K562 (cell line): Measurements from ENCODE around the gene KIAA0825. TPM values are rescaled to one million over a fixed set of nuclear protein-coding genes. Genes with fewer than 3 reads are reported as not detected.

Experiments
- ATAC-seq: fragments of 200-7000 bp; cut with Tn5 transposase; 3 replicates; pipeline ENCODE4 v1.9.1; 2020; ENCODE audit warnings: moderate library complexity
- BruUV-seq: library from RNA; stranded (reverse); fragments of 400-500 nt; replicated peaks from 2 replicates; lab custom pipeline; 2021; lab: Mats Ljungman, UMichigan
- CTCF ChIA-PET: fragments of 300-600 bp; formaldehyde crosslinking; extraction: SDS; loops from one replicate; lab custom pipeline; 2021; ENCODE audit warnings: low intra/inter-chr PET ratio; lab: Yijun Ruan, JAX
- POLR2A ChIA-PET: fragments of 300-600, 350-650 bp; sonication (Branson Sonifier 250); formaldehyde crosslinking; extraction: SDS; loops from one replicate; lab custom pipeline; 2021; ENCODE audit warnings: antibody characterized with exemption, inconsistent platforms; lab: Yijun Ruan, JAX
- DNase-seq, 4 experiments: peaks; one replicate each; pipeline versions ENCODE4 v3.0.0 to v3.0.0-alpha.2; 2011 to 2018; ENCODE audit warnings: low spot score in 3 of 4, mixed read lengths in 3 of 4; ENCODE audit errors: extremely low read depth in 1 of 4
- FAIRE-seq: peaks from 2 replicates; lab custom pipeline; 2011; peaks lifted over from hg19 to GRCh38; lab: Jason Lieb, UNC
- H2AFZ ChIP-seq: 2 replicates; pipeline ENCODE4 v1.6.0; 2011; ENCODE audit warnings: low read depth, low read length, control low read depth, inconsistent platforms
- H3K27ac ChIP-seq: fragments of 200-600 bp; 3 replicates; pipeline ENCODE4 v1.8.0; 2011; ENCODE audit warnings: low read depth, mild to moderate bottlenecking, control low read depth, inconsistent platforms, low read length, moderate library complexity, mixed read lengths; ENCODE audit errors: extremely low read depth
- H3K27me3 ChIP-seq, 2 experiments: fragments of 300-600 bp in 1 of 2; 2 replicates in 1 of 2; 3 replicates in 1 of 2; pipeline versions ENCODE4 v1.6.0 to v1.8.0; 2011; ENCODE audit warnings: inconsistent platforms in 2 of 2, low read length in 2 of 2, mild to moderate bottlenecking in 1 of 2, mixed read lengths in 1 of 2, moderate library complexity in 1 of 2; ENCODE audit not compliant: control insufficient read depth in 2 of 2, insufficient read depth in 2 of 2
- H3K36me3 ChIP-seq: fragments of 300-600 bp; 3 replicates; pipeline ENCODE4 v1.8.0; 2011; ENCODE audit warnings: mild to moderate bottlenecking, low read length, inconsistent platforms; ENCODE audit not compliant: control insufficient read depth, insufficient read depth
- H3K4me1 ChIP-seq, 2 experiments: fragments of 200-600 bp in 1 of 2; replicated peaks in 1 of 2; 2 replicates in 1 of 2; 3 replicates in 1 of 2; pipeline versions ENCODE4 v1.5.1 to v1.8.0; 2011; ENCODE audit warnings: inconsistent platforms in 2 of 2, low read length in 2 of 2, mild to moderate bottlenecking in 1 of 2, mixed read lengths in 1 of 2, moderate library complexity in 1 of 2; ENCODE audit not compliant: control insufficient read depth in 2 of 2, insufficient read depth in 2 of 2
- H3K4me2 ChIP-seq: 2 replicates; pipeline ENCODE4 v1.6.1; 2011; ENCODE audit warnings: low read length, control low read depth, inconsistent platforms, mixed read lengths; ENCODE audit not compliant: insufficient read depth
- H3K4me3 ChIP-seq: fragments of 200-600 bp; sonication (generic), shearing (Covaris generic); 2 replicates; pipeline ENCODE4 v1.5.1; 2016; ENCODE audit warnings: control low read depth, inconsistent platforms
- H3K79me2 ChIP-seq: fragments of 200-600 bp; 3 replicates; pipeline ENCODE4 v1.8.0; 2011; ENCODE audit warnings: low read length, inconsistent platforms; ENCODE audit not compliant: control insufficient read depth, insufficient read depth
- H3K9ac ChIP-seq, 2 experiments: 2 replicates each; pipeline versions ENCODE4 v1.6.0 to v1.6.1; 2011; ENCODE audit warnings: low read depth in 2 of 2, low read length in 2 of 2, control low read depth in 1 of 2, inconsistent platforms in 1 of 2, mild to moderate bottlenecking in 1 of 2, mixed read lengths in 1 of 2; ENCODE audit not compliant: insufficient read depth in 1 of 2
- H3K9me1 ChIP-seq: one replicate; pipeline ENCODE4 v1.6.0; 2011; ENCODE audit warnings: inconsistent platforms, mild to moderate bottlenecking, low read length, moderate library complexity; ENCODE audit not compliant: control insufficient read depth, insufficient read depth
- H3K9me3 ChIP-seq: replicated peaks from 2 replicates; pipeline ENCODE4 v1.5.1; 2011; ENCODE audit warnings: low read depth, low read length, inconsistent platforms; ENCODE audit not compliant: control insufficient read depth, insufficient read depth
- H4K20me1 ChIP-seq: replicated peaks from 2 replicates; pipeline ENCODE4 v1.6.1; 2011; ENCODE audit warnings: low read length, inconsistent platforms, mixed read lengths; ENCODE audit not compliant: control insufficient read depth, insufficient read depth
- BACH1 ChIP-seq: fragments of 200-800 bp; sonication (Bioruptor generic); IDR thresholded peaks from 2 replicates; pipeline ENCODE4 v1.6.1; 2016; ENCODE audit warnings: missing genetic modification characterization, missing compliant biosample characterization
- CEBPG ChIP-seq, 3 experiments: fragments of 200-800 bp in 1 of 3; sonication (Bioruptor generic) in 1 of 3; sonication (generic) in 1 of 3; formaldehyde crosslinking in 1 of 3; IDR thresholded peaks in 2 of 3; conservative IDR thresholded peaks in 1 of 3; 2 replicates each; pipeline versions ENCODE4 v1.6.1 to v1.8.0; 2016 to 2022; ENCODE audit warnings: missing compliant biosample characterization in 2 of 3, missing genetic modification characterization in 2 of 3, mild to moderate bottlenecking in 1 of 3, missing genetic modification reagents in 1 of 3
- ETV5 ChIP-seq: sonication (generic); formaldehyde crosslinking; IDR thresholded peaks from 2 replicates; pipeline ENCODE4 v1.4.0; 2020; ENCODE audit warnings: low read depth, mild to moderate bottlenecking, missing genetic modification reagents
- ZNF217 ChIP-seq: sonication (generic); formaldehyde crosslinking; IDR thresholded peaks from 2 replicates; pipeline ENCODE4 v1.8.0; 2022; ENCODE audit warnings: mild to moderate bottlenecking, missing genetic modification reagents
- ZNF780A ChIP-seq: fragments of 250-450 bp; sonication (Bioruptor Pico); IDR thresholded peaks from 2 replicates; pipeline ENCODE4 v1.5.0; 2021; ENCODE audit warnings: mild to moderate bottlenecking
- WGBS: fragments of 100-300 bp; shearing (Covaris generic); methylation state at CpG from one replicate; pipeline ENCODE4 v1.1.6; 2016; ENCODE audit warnings: low coverage, mixed read lengths; ENCODE audit not compliant: insufficient coverage; ENCODE audit errors: missing lambda C conversion rate; 5-methylcytosine and 5-hydroxymethylcytosine counted together
- in situ Hi-C: fragments of 300-500 bp; cut with MboI; formaldehyde crosslinking; loops from 4 replicates; pipeline ENCODE4 v1.15.0; 2018; ENCODE audit warnings: inconsistent platforms, mixed read lengths
- intact Hi-C: fragments of 100-400 bp; cut with micrococcal nuclease; formaldehyde crosslinking; loops from 2 replicates; pipeline ENCODE4 v1.14.2; 2022
- polyA plus RNA-seq, 8 experiments: library from polyadenylated mRNA; depleted of rRNA in 4 of 8; stranded (reverse) in 5 of 8; unstranded in 3 of 8; fragments of >200 nt; fragmentation: Nextera tagmentation in 2 of 8; fragmentation: Illumina TruSeq in 1 of 8; extraction: Ambion mirVana in 2 of 8; extraction: Trizol in 1 of 8; gene quantifications; 2 replicates each; pipeline versions ENCODE4 v1.2.1 to v1.2.3, GENCODE V29; 2011 to 2014; ENCODE audit warnings: inconsistent platforms in 1 of 8, missing spikeins in 1 of 8
- total RNA-seq, 7 experiments: library from RNA; depleted of rRNA in 6 of 7; stranded (reverse); fragments of >200 nt in 6 of 7; fragmentation: Illumina TruSeq in 2 of 7; extraction: Trizol in 2 of 7; gene quantifications; 2 replicates each; pipeline versions ENCODE4 v1.2.1 to v1.2.3, GENCODE V29; 2011 to 2021; ENCODE audit warnings: low replicate concordance in 1 of 7
- TF ChIP-seq, protein P1 (sequence below), 3 experiments: fragments of 200-800 bp in 1 of 3; sonication (Bioruptor generic) in 1 of 3; sonication (generic) in 1 of 3; formaldehyde crosslinking in 1 of 3; IDR thresholded peaks; 2 replicates each; pipeline versions ENCODE4 v1.6.1 to v1.8.0; 2016 to 2022; ENCODE audit warnings: mild to moderate bottlenecking in 2 of 3, missing compliant biosample characterization in 2 of 3, missing genetic modification characterization in 2 of 3, missing genetic modification reagents in 1 of 3
- TF ChIP-seq, protein P2 (sequence below): fragments of 450-650 bp; IDR thresholded peaks from 2 replicates; pipeline ENCODE4 v1.6.1; 2017; ENCODE audit warnings: antibody characterized with exemption
- TF ChIP-seq, protein P3 (sequence below): fragments of 250-450 bp; sonication (Bioruptor Pico); IDR thresholded peaks from 2 replicates; pipeline ENCODE4 v1.8.0; 2021; ENCODE audit warnings: moderate library complexity, mild to moderate bottlenecking, inconsistent platforms

KIAA0825 gene
- total and polyA plus RNA-seq, 9 of the 15 experiments (the other 6 are each of a cell fraction or from before 2014, with no cell fraction given): 0.05 to 0.36 (median 0.16) TPM; not detected in 1

DNA sequence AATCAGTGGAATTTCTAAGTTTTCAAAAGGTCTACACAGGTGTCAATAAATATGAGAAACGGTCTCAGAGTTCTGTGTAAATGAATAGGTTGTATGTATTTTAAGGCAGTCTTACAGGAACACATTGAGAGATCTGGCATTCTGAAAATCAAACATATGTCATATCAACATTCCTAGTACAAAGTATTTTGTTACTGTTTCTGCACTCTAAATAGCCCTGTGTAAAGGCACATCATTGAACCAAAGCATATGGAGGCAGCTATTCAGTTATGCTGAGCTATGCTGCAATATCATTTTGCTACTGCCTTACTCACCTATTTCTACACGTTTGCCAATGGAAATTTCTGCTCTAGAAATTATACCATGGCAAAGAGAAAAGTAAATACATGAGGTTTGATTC is 379.1 kb downstream of the KIAA0825 start:
- Histone ChIP-seq H3K79me2 (no peaks in the 10 kb centered on the region), H3K36me3 (no peaks in the 10 kb centered on the region), H3K9me1 (no peaks in the 10 kb centered on the region), H3K9ac (no peak overlapping the region), H3K4me3 (no peak overlapping the region), H4K20me1 (no peaks in the 10 kb centered on the region), H3K4me1 (no peaks in the 10 kb centered on the region), H2AFZ (no peak overlapping the region), H3K27ac (no peak overlapping the region), H3K27me3 (no peaks in the 10 kb centered on the region), H3K4me2 (no peak overlapping the region), H3K9me3 (no peaks in the 10 kb centered on the region)
- FAIRE-seq: no peak
- no peak for ATAC-seq
- no peak for TF ChIP-seq ZNF217 (CRISPR knock-in tag)
- no peak for TF ChIP-seq ZNF780A (CRISPR knock-in tag)
- no peak for TF ChIP-seq ETV5 (CRISPR knock-in tag)
- TF ChIP-seq, protein P1, sequence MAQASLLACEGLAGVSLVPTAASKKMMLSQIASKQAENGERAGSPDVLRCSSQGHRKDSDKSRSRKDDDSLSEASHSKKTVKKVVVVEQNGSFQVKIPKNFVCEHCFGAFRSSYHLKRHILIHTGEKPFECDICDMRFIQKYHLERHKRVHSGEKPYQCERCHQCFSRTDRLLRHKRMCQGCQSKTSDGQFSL (CRISPR knock-in tag; IDR thresholded peaks at IDR 0.05): no peak
- TF ChIP-seq, protein P1 (tag; IDR thresholded peaks at IDR 0.05): no peak
- no peak for TF ChIP-seq BACH1 (tag)
- TF ChIP-seq, protein P2, sequence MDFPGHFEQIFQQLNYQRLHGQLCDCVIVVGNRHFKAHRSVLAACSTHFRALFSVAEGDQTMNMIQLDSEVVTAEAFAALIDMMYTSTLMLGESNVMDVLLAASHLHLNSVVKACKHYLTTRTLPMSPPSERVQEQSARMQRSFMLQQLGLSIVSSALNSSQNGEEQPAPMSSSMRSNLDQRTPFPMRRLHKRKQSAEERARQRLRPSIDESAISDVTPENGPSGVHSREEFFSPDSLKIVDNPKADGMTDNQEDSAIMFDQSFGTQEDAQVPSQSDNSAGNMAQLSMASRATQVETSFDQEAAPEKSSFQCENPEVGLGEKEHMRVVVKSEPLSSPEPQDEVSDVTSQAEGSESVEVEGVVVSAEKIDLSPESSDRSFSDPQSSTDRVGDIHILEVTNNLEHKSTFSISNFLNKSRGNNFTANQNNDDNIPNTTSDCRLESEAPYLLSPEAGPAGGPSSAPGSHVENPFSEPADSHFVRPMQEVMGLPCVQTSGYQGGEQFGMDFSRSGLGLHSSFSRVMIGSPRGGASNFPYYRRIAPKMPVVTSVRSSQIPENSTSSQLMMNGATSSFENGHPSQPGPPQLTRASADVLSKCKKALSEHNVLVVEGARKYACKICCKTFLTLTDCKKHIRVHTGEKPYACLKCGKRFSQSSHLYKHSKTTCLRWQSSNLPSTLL: no peak
- TF ChIP-seq, protein P3, sequence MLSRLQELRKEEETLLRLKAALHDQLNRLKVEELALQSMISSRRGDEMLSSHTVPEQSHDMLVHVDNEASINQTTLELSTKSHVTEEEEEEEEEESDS (CRISPR knock-in tag): no peak
- no peak for TF ChIP-seq CEBPG (CRISPR knock-in tag; IDR thresholded peaks at IDR 0.05)
- TF ChIP-seq CEBPG (tag; conservative IDR thresholded peaks at IDR 0.05 in 1 of 2, IDR thresholded peaks at IDR 0.05 in 1 of 2): no peak
- POLR2A ChIA-PET: no interaction called here
- 0% methylated on average over 2 of the region's 2 CpGs for WGBS
- no peak for DNase-seq
- CTCF ChIA-PET: no interaction called here
- no TSS peak for BruUV-seq
- in situ Hi-C loops: no loop called here
- intact Hi-C loops: no loop called here
